ENCODE data around the gene WBP2.

The WBP2 gene

GRCh38 chr17:75898791-75899190, 43.7 kb upstream of the WBP2 start:
- Histone ChIP-seq H3K36me3 (ENCODE audit: control insufficient read depth in 4 of 4, insufficient read depth in 4 of 4, low read length in 3 of 4) (peaks cover 4 to 52% (median 41%) of the 10 kb centered on the region in 4 experiments), H3K27me3 (replicated peaks in 2 of 5; ENCODE audit: control insufficient read depth in 4 of 5, insufficient read depth in 5 of 5, low read length in 4 of 5) (no peaks in the 10 kb centered on the region), H3K4me3 (ENCODE audit: control insufficient read depth in 1 of 7, extremely low read depth in 1 of 7, insufficient read depth in 4 of 7, low read depth in 2 of 7, low read length in 6 of 7) (no peak overlapping the region), H3K4me1 (ENCODE audit: control extremely low read depth in 1 of 4, control insufficient read depth in 4 of 4, insufficient read depth in 4 of 4, low read length in 3 of 4) (peaks cover 2 to 28% (median 26%) of the 10 kb centered on the region in 4 experiments), H3K27ac (ENCODE audit: insufficient read depth in 1 of 2, low read depth in 1 of 2, low read length in 2 of 2, poor library complexity in 1 of 2, severe bottlenecking in 2 of 2) (no peak overlapping the region), H3K9me3 (ENCODE audit: control extremely low read depth in 1 of 5, control insufficient read depth in 4 of 5, insufficient read depth in 2 of 5, low read depth in 1 of 5, low read length in 4 of 5) (no peaks in the 10 kb centered on the region)
- CTCF ChIA-PET, result interaction anchor here (0.6 to 15.2 kb wide), 6 partner anchors 16 to 121 kb away, joined by 3 to 173 read pairs (median 3); partner anchors contain the start of gene TRIM47
- 100% methylated on average over 11 of the region's 16 CpGs for WGBS (ENCODE audit: insufficient coverage)
- DNase-seq, result no peak
- POLR2A ChIA-PET, result interaction anchor here (0.6 kb wide), 1 partner anchor 252 kb away, joined by 3 read pairs; no protein-coding TSS in a partner anchor

- Histone ChIP-seq H3K9me3 (ENCODE audit: control extremely low read depth in 1 of 5, control insufficient read depth in 4 of 5, insufficient read depth in 2 of 5, low read depth in 1 of 5, low read length in 4 of 5) (no peaks in the 10 kb centered on the region), H3K36me3 (ENCODE audit: control insufficient read depth in 4 of 4, insufficient read depth in 4 of 4, low read length in 3 of 4) (peaks cover 4 to 59% (median 44%) of the 10 kb centered on the region in 4 experiments), H3K4me1 (ENCODE audit: control extremely low read depth in 1 of 4, control insufficient read depth in 4 of 4, insufficient read depth in 4 of 4, low read length in 3 of 4) (peaks cover 2 to 25% (median 20%) of the 10 kb centered on the region in 4 experiments), H3K4me3 (ENCODE audit: control insufficient read depth in 1 of 7, extremely low read depth in 1 of 7, insufficient read depth in 4 of 7, low read depth in 2 of 7, low read length in 6 of 7) (no peak overlapping the region), H3K27ac (ENCODE audit: insufficient read depth in 1 of 2, low read depth in 1 of 2, low read length in 2 of 2, poor library complexity in 1 of 2, severe bottlenecking in 2 of 2) (no peak overlapping the region), H3K27me3 (replicated peaks in 2 of 5; ENCODE audit: control insufficient read depth in 4 of 5, insufficient read depth in 5 of 5, low read length in 4 of 5) (no peaks in the 10 kb centered on the region)
- POLR2A ChIA-PET, result interaction anchor here (0.6 to 2.2 kb wide), 2 partner anchors 54 to 251 kb away, joined by 3 to 6 read pairs; partner anchors contain the start of gene UNC13D
- WGBS (ENCODE audit: insufficient coverage), result 99% methylated on average over 8 of the region's 8 CpGs
- CTCF ChIA-PET, result interaction anchor here (0.6 to 15.2 kb wide), 11 partner anchors 15 to 121 kb away, joined by 3 to 173 read pairs (median 3); partner anchors contain the start of genes TRIM47, UNC13D and WBP2
- DNase-seq, result no peak
Observed at GRCh38 chr17:75898065-75898464, 42.9 kb upstream of the WBP2 start.

GRCh38 chr17:75897160-75898019, 42.3 kb upstream of the WBP2 start:
- 82% methylated on average over 34 of the region's 37 CpGs for WGBS (ENCODE audit: insufficient coverage)
- Histone ChIP-seq H3K4me1 (ENCODE audit: control extremely low read depth in 1 of 4, control insufficient read depth in 4 of 4, insufficient read depth in 4 of 4, low read length in 3 of 4) (peaks cover 2 to 25% (median 20%) of the 10 kb centered on the region in 4 experiments), H3K27ac (ENCODE audit: insufficient read depth in 1 of 2, low read depth in 1 of 2, low read length in 2 of 2, poor library complexity in 1 of 2, severe bottlenecking in 2 of 2) (peak overlapping the region in 1 of 2 experiments; percentile 58), H3K4me3 (ENCODE audit: control insufficient read depth in 1 of 7, extremely low read depth in 1 of 7, insufficient read depth in 4 of 7, low read depth in 2 of 7, low read length in 6 of 7) (peak overlapping the region in 5 of 7 experiments; percentile 19 to 85 (median 76)), H3K9me3 (ENCODE audit: control extremely low read depth in 1 of 5, control insufficient read depth in 4 of 5, insufficient read depth in 2 of 5, low read depth in 1 of 5, low read length in 4 of 5) (no peaks in the 10 kb centered on the region), H3K36me3 (ENCODE audit: control insufficient read depth in 4 of 4, insufficient read depth in 4 of 4, low read length in 3 of 4) (peaks cover 4 to 66% (median 43%) of the 10 kb centered on the region in 4 experiments), H3K27me3 (replicated peaks in 2 of 5; ENCODE audit: control insufficient read depth in 4 of 5, insufficient read depth in 5 of 5, low read length in 4 of 5) (no peaks in the 10 kb centered on the region)
- DNase-seq, result no peak
- CTCF ChIA-PET, result interaction anchor here (1.0 to 15.2 kb wide), 13 partner anchors 7 to 122 kb away, joined by 3 to 173 read pairs (median 4); partner anchors contain the start of genes MRPL38, TRIM47, UNC13D and WBP2
- POLR2A ChIA-PET, result interaction anchor here (0.6 to 2.2 kb wide), 5 partner anchors 19 to 203 kb away, joined by 3 to 17 read pairs (median 6); partner anchors contain the start of genes TRIM47, UNC13D and WBP2

- peak within 1 kb of the TSS; percentile 66 to 85 (median 76) for H3K4me3 ChIP-seq (ENCODE audit: control insufficient read depth in 1 of 7, extremely low read depth in 1 of 7, insufficient read depth in 4 of 7, low read depth in 2 of 7, low read length in 6 of 7)
- ChIA-PET CTCF (interaction anchor here (0.7 to 15.2 kb wide), 15 partner anchors 8 to 143 kb away, joined by 3 to 173 read pairs (median 5); partner anchors contain the start of genes MRPL38, TRIM47, UNC13D and WBP2), POLR2A (interaction anchor here (1.2 to 2.2 kb wide), 4 partner anchors 19 to 113 kb away, joined by 3 to 17 read pairs (median 6); partner anchors contain the start of genes TRIM47, UNC13D and WBP2)
- under 1% methylated on average over 83 of the region's 102 CpGs for WGBS (ENCODE audit: insufficient coverage)
- peaks cover 2 to 25% (median 20%) of the 10 kb centered on the region in 4 experiments for H3K4me1 ChIP-seq (ENCODE audit: control extremely low read depth in 1 of 4, control insufficient read depth in 4 of 4, insufficient read depth in 4 of 4, low read length in 3 of 4)
- H3K27me3 ChIP-seq (replicated peaks in 2 of 5; ENCODE audit: control insufficient read depth in 4 of 5, insufficient read depth in 5 of 5, low read length in 4 of 5), result no peaks in the 10 kb centered on the region
- DNase-seq, result peak; percentile 83 to 88 (median 83)
- H3K27ac ChIP-seq (ENCODE audit: insufficient read depth in 1 of 2, low read depth in 1 of 2, low read length in 2 of 2, poor library complexity in 1 of 2, severe bottlenecking in 2 of 2), result peak within 1 kb of the TSS in 1 of 2 experiments; percentile 70
- peaks cover 4 to 67% (median 43%) of the 10 kb centered on the region in 4 experiments for H3K36me3 ChIP-seq (ENCODE audit: control insufficient read depth in 4 of 4, insufficient read depth in 4 of 4, low read length in 3 of 4)
- H3K9me3 ChIP-seq (ENCODE audit: control extremely low read depth in 1 of 5, control insufficient read depth in 4 of 5, insufficient read depth in 2 of 5, low read depth in 1 of 5, low read length in 4 of 5), result no peaks in the 10 kb centered on the region
Observed at GRCh38 chr17:75896415-75897159, 41.5 kb upstream of the WBP2 start, which contains the start of gene TRIM65. TSS of gene TRIM65 (minus strand) at chr17:75896951. CDS start at chr17:75896937, 14 bp downstream.

GRCh38 chr17:75895370-75896155, 40.4 kb upstream of the WBP2 start:
- Histone ChIP-seq H3K4me3 (ENCODE audit: control insufficient read depth in 1 of 7, extremely low read depth in 1 of 7, insufficient read depth in 4 of 7, low read depth in 2 of 7, low read length in 6 of 7) (peak overlapping the region; percentile 17 to 85 (median 76)), H3K9me3 (ENCODE audit: control extremely low read depth in 1 of 5, control insufficient read depth in 4 of 5, insufficient read depth in 2 of 5, low read depth in 1 of 5, low read length in 4 of 5) (no peaks in the 10 kb centered on the region), H3K27me3 (replicated peaks in 2 of 5; ENCODE audit: control insufficient read depth in 4 of 5, insufficient read depth in 5 of 5, low read length in 4 of 5) (no peaks in the 10 kb centered on the region), H3K27ac (ENCODE audit: insufficient read depth in 1 of 2, low read depth in 1 of 2, low read length in 2 of 2, poor library complexity in 1 of 2, severe bottlenecking in 2 of 2) (peak overlapping the region in 1 of 2 experiments; percentile 70), H3K4me1 (ENCODE audit: control extremely low read depth in 1 of 4, control insufficient read depth in 4 of 4, insufficient read depth in 4 of 4, low read length in 3 of 4) (peaks cover 2 to 25% (median 20%) of the 10 kb centered on the region in 4 experiments), H3K36me3 (ENCODE audit: control insufficient read depth in 4 of 4, insufficient read depth in 4 of 4, low read length in 3 of 4) (peaks cover 2 to 67% (median 45%) of the 10 kb centered on the region in 4 experiments)
- peak in 1 of 3 donors; percentile 20 for DNase-seq
- POLR2A ChIA-PET, result interaction anchor here (1.6 to 2.2 kb wide), 3 partner anchors 18 to 52 kb away, joined by 6 to 17 read pairs (median 6); partner anchors contain the start of genes TRIM47, UNC13D and WBP2
- CTCF ChIA-PET, result interaction anchor here (1.0 to 15.2 kb wide), 13 partner anchors 9 to 113 kb away, joined by 3 to 173 read pairs (median 4); partner anchors contain the start of genes MRPL38, TRIM47 and UNC13D
- 41% methylated on average over 27 of the region's 28 CpGs for WGBS (ENCODE audit: insufficient coverage)

All from common myeloid progenitor, CD34-positive (primary cell).